IMR-90 (cell line): Measurements from ENCODE around the gene TANK. TPM values are rescaled to one million over a fixed set of nuclear protein-coding genes. Genes with fewer than 3 reads are reported as not detected.

Source experiments
- ATAC-seq: fragments of 200-7000 bp; cut with Tn5 transposase; 2 replicates; pipeline ENCODE4 v1.9.1; 2020; ENCODE audit warnings: low read depth, mild to moderate bottlenecking, moderate library complexity
- BruUV-seq: library from RNA; stranded (reverse); fragments of 400-500 nt; replicated peaks from 2 replicates; lab custom pipeline; 2021; lab: Mats Ljungman, UMichigan
- CTCF ChIA-PET: fragments of 300-600 bp; formaldehyde crosslinking; extraction: SDS; loops from one replicate; lab custom pipeline; 2021; ENCODE audit warnings: antibody characterized with exemption; lab: Yijun Ruan, JAX
- POLR2A ChIA-PET: fragments of 300-600 bp; sonication (Branson Sonifier 250); formaldehyde crosslinking; loops from one replicate; lab custom pipeline; 2022; ENCODE audit warnings: antibody characterized with exemption; ENCODE audit not compliant: unreplicated experiment; lab: Charles Lee
- DNase-seq: peaks from one replicate; pipeline ENCODE4 v3.0.0; 2013
- H2AFZ ChIP-seq: replicated peaks from 2 replicates; pipeline ENCODE3; 2013; ENCODE audit warnings: low read length, mild to moderate bottlenecking; ENCODE audit not compliant: poor library complexity
- H2AK5ac ChIP-seq: 2 replicates; pipeline ENCODE4 v1.6.1; 2013; ENCODE audit warnings: low read depth, low read length, inconsistent platforms
- H2AK9ac ChIP-seq: replicated peaks from 2 replicates; pipeline ENCODE3; 2013; ENCODE audit warnings: mild to moderate bottlenecking, low read depth, low read length, moderate library complexity; ENCODE audit not compliant: poor library complexity
- H2BK120ac ChIP-seq: 2 replicates; pipeline ENCODE4 v1.6.1; 2013; ENCODE audit warnings: low read depth, low read length, inconsistent platforms
- H2BK15ac ChIP-seq: 3 replicates; pipeline ENCODE4 v1.6.1; 2013; ENCODE audit warnings: low read depth, low read length, inconsistent platforms
- H2BK20ac ChIP-seq: 2 replicates; pipeline ENCODE4 v1.6.1; 2013; ENCODE audit warnings: low read depth, mild to moderate bottlenecking, inconsistent platforms, low read length, moderate library complexity
- H2BK5ac ChIP-seq: 2 replicates; pipeline ENCODE4 v1.6.1; 2013; ENCODE audit warnings: mild to moderate bottlenecking, low read depth, low read length, inconsistent platforms; ENCODE audit not compliant: poor library complexity, severe bottlenecking
- H3K14ac ChIP-seq: replicated peaks from 2 replicates; pipeline ENCODE4 v1.6.1; 2013; ENCODE audit warnings: low read depth, low read length, inconsistent platforms
- H3K18ac ChIP-seq: 2 replicates; pipeline ENCODE4 v1.6.1; 2013; ENCODE audit warnings: low read depth, low read length, control low read depth
- H3K23ac ChIP-seq: 2 replicates; pipeline ENCODE4 v1.6.1; 2013; ENCODE audit warnings: low read depth, low read length, inconsistent platforms
- H3K27ac ChIP-seq: 2 replicates; pipeline ENCODE4 v1.5.1; 2013; ENCODE audit warnings: mild to moderate bottlenecking, control low read depth, low read length; ENCODE audit not compliant: insufficient read depth
- H3K27me3 ChIP-seq: 2 replicates; pipeline ENCODE4 v1.6.1; 2013; ENCODE audit warnings: low read length; ENCODE audit not compliant: control insufficient read depth, insufficient read depth
- H3K36me3 ChIP-seq: 2 replicates; pipeline ENCODE4 v1.6.1; 2013; ENCODE audit warnings: low read length, mixed read lengths; ENCODE audit not compliant: control insufficient read depth, insufficient read depth
- H3K4ac ChIP-seq: 2 replicates; pipeline ENCODE4 v1.6.1; 2013; ENCODE audit warnings: low read depth, low read length, inconsistent platforms
- H3K4me1 ChIP-seq: 2 replicates; pipeline ENCODE4 v1.6.1; 2013; ENCODE audit warnings: low read length, mixed read lengths; ENCODE audit not compliant: control insufficient read depth, insufficient read depth
- H3K4me2 ChIP-seq: 2 replicates; pipeline ENCODE4 v1.6.1; 2013; ENCODE audit warnings: low read depth, mild to moderate bottlenecking, control low read depth, low read length, moderate library complexity
- H3K4me3 ChIP-seq: 2 replicates; pipeline ENCODE4 v1.5.1; 2013; ENCODE audit warnings: low read depth, mild to moderate bottlenecking, control low read depth, low read length, moderate library complexity; ENCODE audit not compliant: insufficient read depth
- H3K56ac ChIP-seq: 2 replicates; pipeline ENCODE4 v1.6.1; 2013; ENCODE audit warnings: low read length, inconsistent platforms; ENCODE audit not compliant: insufficient read depth; ENCODE audit errors: extremely low read depth
- H3K79me1 ChIP-seq, 2 experiments: 2 replicates each; pipeline ENCODE4 v1.6.1; 2013; ENCODE audit warnings: low read length in 2 of 2, inconsistent platforms in 1 of 2, low read depth in 1 of 2
- H3K9ac ChIP-seq: 2 replicates; pipeline ENCODE4 v1.6.1; 2013; ENCODE audit warnings: low read depth, low read length, control low read depth
- H3K9me1 ChIP-seq: 2 replicates; pipeline ENCODE4 v1.6.1; 2013; ENCODE audit warnings: low read length, inconsistent platforms; ENCODE audit not compliant: insufficient read depth
- H3K9me3 ChIP-seq: 2 replicates; pipeline ENCODE4 v1.6.1; 2013; ENCODE audit warnings: low read length; ENCODE audit not compliant: control insufficient read depth, insufficient read depth
- H4K20me1 ChIP-seq: 2 replicates; pipeline ENCODE4 v1.6.1; 2013; ENCODE audit warnings: low read length, inconsistent platforms; ENCODE audit not compliant: insufficient read depth
- H4K5ac ChIP-seq: 2 replicates; pipeline ENCODE4 v1.6.1; 2013; ENCODE audit warnings: mild to moderate bottlenecking, low read depth, low read length, control low read depth
- H4K8ac ChIP-seq, 2 experiments: 2 replicates each; pipeline ENCODE4 v1.6.1; 2013; ENCODE audit warnings: low read depth in 2 of 2, low read length in 2 of 2, control low read depth in 1 of 2, inconsistent platforms in 1 of 2
- H4K91ac ChIP-seq: 2 replicates; pipeline ENCODE4 v1.6.1; 2013; ENCODE audit warnings: low read depth, low read length, inconsistent platforms; ENCODE audit not compliant: insufficient read depth
- CEBPB ChIP-seq: IDR thresholded peaks from 2 replicates; pipeline ENCODE4 v1.6.1; 2012; ENCODE audit warnings: low read depth, low read length, improper control_type of control experiment
- CHD1 ChIP-seq: IDR thresholded peaks from 2 replicates; pipeline ENCODE4 v1.6.1; 2012; ENCODE audit warnings: low read depth, low read length, improper control_type of control experiment
- MAFK ChIP-seq: IDR thresholded peaks from 2 replicates; pipeline ENCODE4 v1.6.1; 2012; ENCODE audit warnings: low read depth, low read length, improper control_type of control experiment
- MAZ ChIP-seq: IDR thresholded peaks from 2 replicates; pipeline ENCODE4 v1.6.1; 2012; ENCODE audit warnings: low read depth, mild to moderate bottlenecking, low read length, improper control_type of control experiment, moderate library complexity, borderline replicate concordance
- NFE2L2 ChIP-seq: fragments of 150-350 bp; IDR thresholded peaks from 2 replicates; pipeline ENCODE4 v1.6.1; 2016; ENCODE audit warnings: low read depth, mild to moderate bottlenecking, low read length
- USF2 ChIP-seq: fragments of 150-350 bp; IDR thresholded peaks from 2 replicates; pipeline ENCODE4 v1.6.1; 2017; ENCODE audit warnings: mild to moderate bottlenecking, antibody characterized with exemption, low read length, low read depth
- dilution Hi-C: fragments of 300-500 bp; cut with HindIII; formaldehyde crosslinking; loops from one replicate; pipeline ENCODE4 v1.14.3; 2018; ENCODE audit warnings: low sequenced_read_pairs; ENCODE audit not compliant: unreplicated experiment
- in situ Hi-C: fragments of 300-500 bp; cut with MboI; formaldehyde crosslinking; loops from 3 replicates; pipeline ENCODE4 v1.14.3; 2019; ENCODE audit warnings: low sequenced_read_pairs, inconsistent platforms, mixed read lengths
- intact Hi-C: fragments of 100-400 bp; cut with micrococcal nuclease; formaldehyde crosslinking; loops from 2 replicates; pipeline ENCODE4 v1.10.0; 2022
- polyA plus RNA-seq, 3 experiments: library from polyadenylated mRNA; depleted of rRNA; stranded (reverse); fragments of >200 nt; gene quantifications; 2 replicates each; pipeline ENCODE4 v1.2.3, GENCODE V29; 2012; ENCODE audit warnings: low replicate concordance in 1 of 3
- total RNA-seq: library from RNA; depleted of rRNA; stranded (reverse); fragments of >200 nt; gene quantifications from 2 replicates; pipeline ENCODE4 v1.2.3, GENCODE V29; 2012
- TF ChIP-seq, protein P1 (sequence below): conservative IDR thresholded peaks from 2 replicates; pipeline ENCODE4 v1.5.1; 2012; ENCODE audit warnings: mild to moderate bottlenecking, low read depth, low read length, improper control_type of control experiment

Gene TANK
- total and polyA plus RNA-seq, 2 of the 4 experiments (the other 2 are of a cell fraction) = 25.4 to 41.9 TPM

GRCh38 chr2:161165266-161165665 lies 5.0 kb downstream of the TANK start:
- H4K91ac ChIP-seq = no peak overlapping the region
- H4K20me1 ChIP-seq = peaks cover 4% of the 10 kb centered on the region; the same call in 1 of the 2 replicates
- peak overlapping the region; percentile 89; the same call in 1 of the 2 replicates for H2BK120ac ChIP-seq
- no peak overlapping the region for H3K4ac ChIP-seq
- H2BK15ac ChIP-seq = no peak overlapping the region
- BruUV-seq = no TSS peak
- peaks cover 11% of the 10 kb centered on the region for H3K36me3 ChIP-seq
- intact Hi-C loops (loop anchor here (10.0 kb wide), 1 partner anchor 670 kb away; the partner anchor contains the start of gene RBMS1), in situ Hi-C loops (no loop called here), dilution Hi-C loops (no loop called here)
- H3K4me2 ChIP-seq = peak overlapping the region; percentile 68
- H3K9me3 ChIP-seq = no peaks in the 10 kb centered on the region
- H4K5ac ChIP-seq = no peak overlapping the region
- no peak overlapping the region for H3K4me3 ChIP-seq
- ChIA-PET CTCF (no interaction called here), POLR2A (no interaction called here)
- H3K14ac ChIP-seq = no peak overlapping the region; the same call in 1 of the 2 replicates
- H2BK5ac ChIP-seq = peak overlapping the region; percentile 90
- no peak overlapping the region for H2AK9ac ChIP-seq
- peaks cover 6% of the 10 kb centered on the region for H3K9me1 ChIP-seq
- H3K18ac ChIP-seq = no peak overlapping the region; the same call in 1 of the 2 replicates
- H3K4me1 ChIP-seq = peaks cover 8% of the 10 kb centered on the region
- H2BK20ac ChIP-seq = no peak overlapping the region
- H3K27ac ChIP-seq = peak overlapping the region; percentile 98; the same call in 1 of the 2 replicates
- H2AFZ ChIP-seq = no peak overlapping the region
- H3K27me3 ChIP-seq = no peaks in the 10 kb centered on the region
- H3K79me1 ChIP-seq = peaks cover 25 to 68% of the 10 kb centered on the region in 2 experiments
- no peak for TF ChIP-seq NFE2L2
- no peak for TF ChIP-seq CHD1
- no peak for TF ChIP-seq USF2
- no peak for TF ChIP-seq MAZ
- peak; percentile 48; the same call in 1 of the 2 replicates for TF ChIP-seq CEBPB
- TF ChIP-seq, protein P1, sequence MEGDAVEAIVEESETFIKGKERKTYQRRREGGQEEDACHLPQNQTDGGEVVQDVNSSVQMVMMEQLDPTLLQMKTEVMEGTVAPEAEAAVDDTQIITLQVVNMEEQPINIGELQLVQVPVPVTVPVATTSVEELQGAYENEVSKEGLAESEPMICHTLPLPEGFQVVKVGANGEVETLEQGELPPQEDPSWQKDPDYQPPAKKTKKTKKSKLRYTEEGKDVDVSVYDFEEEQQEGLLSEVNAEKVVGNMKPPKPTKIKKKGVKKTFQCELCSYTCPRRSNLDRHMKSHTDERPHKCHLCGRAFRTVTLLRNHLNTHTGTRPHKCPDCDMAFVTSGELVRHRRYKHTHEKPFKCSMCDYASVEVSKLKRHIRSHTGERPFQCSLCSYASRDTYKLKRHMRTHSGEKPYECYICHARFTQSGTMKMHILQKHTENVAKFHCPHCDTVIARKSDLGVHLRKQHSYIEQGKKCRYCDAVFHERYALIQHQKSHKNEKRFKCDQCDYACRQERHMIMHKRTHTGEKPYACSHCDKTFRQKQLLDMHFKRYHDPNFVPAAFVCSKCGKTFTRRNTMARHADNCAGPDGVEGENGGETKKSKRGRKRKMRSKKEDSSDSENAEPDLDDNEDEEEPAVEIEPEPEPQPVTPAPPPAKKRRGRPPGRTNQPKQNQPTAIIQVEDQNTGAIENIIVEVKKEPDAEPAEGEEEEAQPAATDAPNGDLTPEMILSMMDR = no peak
- TF ChIP-seq MAFK = no peak
- peak; percentile 33 for ATAC-seq
- no peak overlapping the region for H3K23ac ChIP-seq
- no peak overlapping the region for H3K9ac ChIP-seq
- H4K8ac ChIP-seq = peak overlapping the region in 1 of 2 experiments; percentile 83; a peak in 2 of 4 replicates
- no peak overlapping the region for H2AK5ac ChIP-seq
- no peak overlapping the region for H3K56ac ChIP-seq
- peak; percentile 72 for DNase-seq
